SH-SY5Y (cell line): ENCODE data around the gene PERCC1.

Experiments used
- GATA2 ChIP-seq: IDR thresholded peaks from 2 replicates; pipeline ENCODE4 v1.6.1; 2011; ENCODE audit warnings: mild to moderate bottlenecking, low read depth, low read length
- GATA3 ChIP-seq: IDR thresholded peaks from 2 replicates; pipeline ENCODE4 v1.6.1; 2011; ENCODE audit warnings: low read depth, mild to moderate bottlenecking, low read length, moderate library complexity

- TF ChIP-seq GATA2: no peak
- TF ChIP-seq GATA3: no peak
These were observed 806 bp downstream of the PERCC1 start for GRCh38 chr16:1431497-1432270.
